Small intestine (tissue), 7 donors: ENCODE data around the gene PLOD3. TPM values are rescaled to one million over a fixed set of nuclear protein-coding genes. Genes with fewer than 3 reads are reported as not detected.

Experiments used
- DNase-seq, 2 donors: peaks; one replicate each; pipeline versions ENCODE4 v3.0.0 to v3.0.0-alpha.2; 2013
- FAIRE-seq: peaks from 2 replicates; lab custom pipeline; 2012; peaks lifted over from hg19 to GRCh38; lab: Jason Lieb, UNC
- H3K27ac ChIP-seq, 3 donors: one replicate each; pipeline ENCODE4 v1.5.1; 2013; ENCODE audit warnings: low read length in 2 of 3, mild to moderate bottlenecking in 2 of 3, control low read depth in 1 of 3, inconsistent platforms in 1 of 3, low read depth in 1 of 3, moderate library complexity in 1 of 3
- H3K27me3 ChIP-seq, 3 donors: one replicate each; pipeline ENCODE4 v1.6.1; 2013; ENCODE audit warnings: low read length in 3 of 3, inconsistent platforms in 1 of 3; ENCODE audit not compliant: control insufficient read depth in 3 of 3, insufficient read depth in 3 of 3
- H3K36me3 ChIP-seq, 3 donors: one replicate each; pipeline ENCODE4 v1.6.1; 2013; ENCODE audit warnings: low read length in 3 of 3, inconsistent platforms in 1 of 3, low read depth in 1 of 3, mild to moderate bottlenecking in 1 of 3, moderate library complexity in 1 of 3; ENCODE audit not compliant: control insufficient read depth in 3 of 3, insufficient read depth in 2 of 3
- H3K4me1 ChIP-seq, 3 donors: one replicate each; pipeline ENCODE4 v1.6.1; 2013; ENCODE audit warnings: low read length in 2 of 3, inconsistent platforms in 1 of 3, low read depth in 1 of 3, mild to moderate bottlenecking in 1 of 3, moderate library complexity in 1 of 3; ENCODE audit not compliant: control insufficient read depth in 3 of 3, insufficient read depth in 2 of 3
- H3K4me3 ChIP-seq, 3 donors: one replicate each; pipeline ENCODE4 v1.5.1; 2013; ENCODE audit warnings: low read length in 3 of 3, control low read depth in 1 of 3, inconsistent platforms in 1 of 3, low read depth in 1 of 3, mild to moderate bottlenecking in 1 of 3, moderate library complexity in 1 of 3
- H3K9me3 ChIP-seq, 2 donors: one replicate each; pipeline ENCODE4 v1.6.1; 2013; ENCODE audit warnings: low read depth in 1 of 2, low read length in 1 of 2; ENCODE audit not compliant: control insufficient read depth in 2 of 2, insufficient read depth in 1 of 2
- WGBS, 3 donors: extraction: QIAGEN DNeasy Blood & Tissue Kit; methylation state at CpG; one replicate each; pipeline ENCODE4 v1.1.7; 2013; 5-methylcytosine and 5-hydroxymethylcytosine counted together
- polyA plus RNA-seq, 4 donors: library from polyadenylated mRNA; stranded (reverse) in 3 of 4; unstranded in 1 of 4; fragments of 200-250 nt in 3 of 4; fragments of 120-200 nt in 1 of 4; gene quantifications; one replicate each; pipeline versions ENCODE4 v1.2.1 to v1.2.3, GENCODE V29; 2013
- donor health status: healthy with polysubstance abuse.
- donor health status: control.
- donor health status: control.
- donor health status: Bipolar disorder and iron deficiency.
- donor health status: healthy.

PLOD3 gene
- polyA plus RNA-seq, 4 donors, result 54.5 to 67.0 (median 58.8) TPM

GRCh38 chr7:101164071-101164840 is 53.1 kb downstream of the PLOD3 start:
- DNase-seq (peak in 1 of 2 donors; percentile 56), FAIRE-seq (no peak)
- H3K27me3 ChIP-seq, result peaks cover 0 to 66% (median 35%) of the 10 kb centered on the region in 3 donors
- no peaks in the 10 kb centered on the region for H3K9me3 ChIP-seq
- peaks cover 2 to 28% (median 8%) of the 10 kb centered on the region in 3 donors for H3K36me3 ChIP-seq
- H3K27ac ChIP-seq, result no peak overlapping the region
- H3K4me3 ChIP-seq, result peak overlapping the region in 1 of 3 donors; percentile 22
- 2 to 4% (median 3%) methylated on average over 47 to 75 of the region's 75 CpGs for WGBS, 3 donors
- H3K4me1 ChIP-seq, result peaks cover 8 to 32% (median 18%) of the 10 kb centered on the region in 3 donors

GRCh38 chr7:101163279-101164070 is 53.9 kb downstream of the PLOD3 start:
- Histone ChIP-seq H3K4me1 (peaks cover 8 to 32% (median 18%) of the 10 kb centered on the region in 3 donors), H3K27ac (no peak overlapping the region), H3K4me3 (peak overlapping the region in 2 of 3 donors; percentile 3 to 36), H3K27me3 (peaks cover 0 to 58% (median 35%) of the 10 kb centered on the region in 3 donors), H3K36me3 (peaks cover 4 to 36% (median 12%) of the 10 kb centered on the region in 3 donors), H3K9me3 (no peaks in the 10 kb centered on the region)
- 0 to 2% (median 1%) methylated on average over 59 to 91 of the region's 92 CpGs for WGBS, 3 donors
- no peak for DNase-seq
- FAIRE-seq, result no peak

DNA sequence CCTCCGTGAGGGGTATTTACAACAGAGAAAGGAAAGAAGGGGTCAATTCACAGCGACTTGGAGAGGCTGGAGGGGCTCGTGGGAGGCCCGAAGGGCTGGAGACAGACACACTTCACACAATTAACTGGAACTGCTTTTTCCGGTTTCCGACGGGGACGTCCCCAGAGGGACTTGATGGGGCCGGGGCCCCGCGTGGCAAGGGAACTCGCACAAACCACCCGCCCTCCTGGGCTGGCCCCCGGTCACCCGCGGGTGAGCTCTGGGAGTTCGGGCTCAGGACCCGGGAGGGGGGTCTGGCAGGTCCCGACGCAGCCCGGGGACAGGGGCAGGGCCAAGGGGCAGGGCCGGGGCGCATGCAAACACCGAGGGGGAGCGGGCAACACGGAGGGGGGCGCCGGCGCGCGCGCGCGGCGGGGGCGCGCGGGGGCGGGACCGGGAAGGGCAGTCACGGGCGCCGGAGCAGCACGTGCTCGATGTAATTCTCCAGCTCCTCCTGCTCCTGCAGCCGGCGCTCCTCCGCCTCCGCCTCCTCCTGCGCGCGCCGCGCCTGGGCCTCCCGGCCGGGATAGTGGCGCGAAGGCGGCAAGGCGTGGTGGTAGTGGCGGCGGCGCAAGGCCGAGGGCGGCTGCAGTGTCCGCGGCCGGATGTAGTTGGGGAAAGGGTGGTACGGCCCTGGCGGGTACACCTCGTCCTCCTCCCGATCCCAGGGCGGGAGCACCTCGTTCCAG is 54.7 kb downstream of the PLOD3 start:
- Histone ChIP-seq H3K9me3 (no peaks in the 10 kb centered on the region), H3K27ac (no peak overlapping the region), H3K4me3 (peak overlapping the region in 1 of 3 donors; percentile 36), H3K36me3 (peaks cover 11 to 41% (median 12%) of the 10 kb centered on the region in 3 donors), H3K27me3 (peaks cover 0 to 50% (median 28%) of the 10 kb centered on the region in 3 donors), H3K4me1 (peaks cover 8 to 32% (median 18%) of the 10 kb centered on the region in 3 donors)
- 2 to 9% (median 3%) methylated on average over 16 to 74 of the region's 74 CpGs for WGBS, 3 donors
- DNase-seq (peak; percentile 52 to 77), FAIRE-seq (no peak)

DNA sequence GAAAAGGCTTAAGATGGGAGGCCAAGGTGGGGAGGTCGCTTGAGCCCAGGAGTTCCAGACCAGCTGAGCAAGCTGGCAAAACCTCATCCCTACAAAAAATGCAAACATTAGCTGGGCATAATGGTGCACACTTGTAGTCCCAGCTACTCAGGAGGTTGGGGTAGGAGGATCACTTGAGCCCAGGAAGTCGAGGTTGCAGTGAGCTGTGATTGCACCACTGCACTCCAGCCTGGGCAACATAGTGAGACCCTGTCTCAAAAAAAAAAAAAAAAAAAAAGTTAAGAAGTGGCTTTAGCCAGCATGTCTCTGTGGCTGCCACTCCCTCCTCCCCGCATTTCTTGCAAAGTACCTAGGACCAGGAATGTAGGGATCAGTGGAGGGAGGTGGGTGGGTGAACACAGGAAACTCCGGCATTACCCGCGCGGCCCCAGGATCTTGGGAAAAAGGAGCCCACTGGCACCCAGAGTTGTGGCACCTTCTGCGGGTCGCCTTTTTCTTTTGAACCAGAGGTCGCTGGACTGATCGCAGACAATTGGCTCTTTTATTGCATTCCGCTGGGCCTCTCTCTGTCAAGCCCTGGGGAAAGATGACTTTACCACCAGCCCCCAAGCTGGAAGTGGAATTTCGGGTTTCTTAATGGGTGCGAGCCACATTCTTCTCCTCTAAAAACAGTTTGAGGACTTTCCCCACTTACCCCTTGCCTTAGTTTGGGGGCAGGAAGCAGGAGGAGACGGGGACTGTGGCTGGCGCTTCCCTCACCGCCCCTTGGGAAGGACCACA is 55.5 kb downstream of the PLOD3 start:
- no peak for DNase-seq
- Histone ChIP-seq H3K27ac (no peak overlapping the region), H3K9me3 (no peaks in the 10 kb centered on the region), H3K4me3 (no peak overlapping the region), H3K36me3 (peaks cover 11 to 50% (median 12%) of the 10 kb centered on the region in 3 donors), H3K27me3 (peaks cover 0 to 42% (median 20%) of the 10 kb centered on the region in 3 donors), H3K4me1 (peaks cover 10 to 32% (median 18%) of the 10 kb centered on the region in 3 donors)
- FAIRE-seq, result no peak
- WGBS, 3 donors, result 76 to 82% (median 80%) methylated on average over 13 to 17 of the region's 17 CpGs

DNA sequence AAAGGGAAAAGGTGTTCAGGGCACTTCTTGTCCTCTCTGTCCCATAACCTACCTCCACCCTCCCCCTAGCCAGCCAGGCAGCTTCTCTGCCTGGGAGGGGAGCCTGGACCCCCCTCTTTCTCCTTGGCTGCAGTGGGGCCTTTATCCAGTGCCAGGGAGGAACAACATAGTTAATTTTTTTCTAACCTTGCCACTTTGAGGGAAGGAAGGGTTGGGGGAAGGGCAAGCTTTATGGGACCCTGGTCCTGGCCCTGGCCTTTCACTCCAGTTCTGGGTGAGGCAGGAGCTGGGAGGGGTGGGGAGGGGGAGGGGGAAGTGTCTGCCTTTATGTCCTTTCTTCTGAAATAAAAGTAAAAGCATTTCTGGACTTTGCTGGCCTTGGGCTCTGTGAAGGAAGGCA is 56.5 kb downstream of the PLOD3 start:
- Histone ChIP-seq H3K4me3 (no peak overlapping the region), H3K36me3 (peaks cover 11 to 56% (median 12%) of the 10 kb centered on the region in 3 donors), H3K27ac (no peak overlapping the region), H3K9me3 (no peaks in the 10 kb centered on the region), H3K4me1 (peaks cover 13 to 28% (median 17%) of the 10 kb centered on the region in 3 donors), H3K27me3 (peaks cover 0 to 32% (median 19%) of the 10 kb centered on the region in 3 donors)
- no peak for FAIRE-seq
- DNase-seq, result no peak

- H3K9me3 ChIP-seq, result no peaks in the 10 kb centered on the region
- H3K36me3 ChIP-seq, result peaks cover 11 to 56% (median 12%) of the 10 kb centered on the region in 3 donors
- FAIRE-seq (no peak), DNase-seq (no peak)
- no peak overlapping the region for H3K4me3 ChIP-seq
- H3K27me3 ChIP-seq, result peaks cover 0 to 23% (median 19%) of the 10 kb centered on the region in 3 donors
- H3K27ac ChIP-seq, result no peak overlapping the region
- WGBS, 3 donors, result 79 to 86% (median 82%) methylated on average over 30 to 31 of the region's 31 CpGs
- H3K4me1 ChIP-seq, result peaks cover 13 to 29% (median 13%) of the 10 kb centered on the region in 3 donors
Observed at GRCh38 chr7:101159696-101160674, 57.4 kb downstream of the PLOD3 start.
